ENCODE results near the gene MPLKIP. TPM values are rescaled to one million over a fixed set of nuclear protein-coding genes. Genes with fewer than 3 reads are reported as not detected.

MPLKIP gene
- polyA plus RNA-seq, 3 donors, result 42.6 to 44.5 (median 44.3) TPM

Other genes with a start within 250 kb of the MPLKIP start
- 10 to 100 TPM; 60.7 to 72.6 (median 66.1) TPM for gene CDK13, start 184.4 kb downstream of the MPLKIP start, polyA plus RNA-seq (ENCODE audit: insufficient read length in 3 of 3)
- gene SUGCT, start 383 bp upstream of the MPLKIP start, polyA plus RNA-seq (ENCODE audit: insufficient read length in 3 of 3), result 10 to 100 TPM; 11.2 to 15.4 (median 12.3) TPM